ENCODE measurements around the gene TOGARAM1.

Gene TOGARAM1

GRCh38 chr14:44982594-44982993, 20.6 kb downstream of the TOGARAM1 start:
- Histone ChIP-seq H3K36me3 (ENCODE audit: insufficient read depth, low read length) (no peaks in the 10 kb centered on the region), H3K79me2 (ENCODE audit: control insufficient read depth, insufficient read depth, low read length, unreplicated experiment) (peaks cover 32% of the 10 kb centered on the region), H3K4me3 (ENCODE audit: low read depth, low read length) (no peak overlapping the region), H3K27me3 (ENCODE audit: insufficient read depth, low read length) (no peaks in the 10 kb centered on the region), H3K27ac (ENCODE audit: low read depth, low read length) (no peak overlapping the region), H3K4me1 (ENCODE audit: control insufficient read depth, insufficient read depth, low read length, unreplicated experiment) (no peaks in the 10 kb centered on the region), H2AFZ (ENCODE audit: low read length, unreplicated experiment) (no peak overlapping the region)

GRCh38 chr14:44988694-44989093, 26.7 kb downstream of the TOGARAM1 start:
- no peak overlapping the region for H2AFZ ChIP-seq (ENCODE audit: low read length, unreplicated experiment)
- peaks cover 9% of the 10 kb centered on the region for H3K79me2 ChIP-seq (ENCODE audit: control insufficient read depth, insufficient read depth, low read length, unreplicated experiment)
- no peaks in the 10 kb centered on the region for H3K4me1 ChIP-seq (ENCODE audit: control insufficient read depth, insufficient read depth, low read length, unreplicated experiment)
- no peak overlapping the region for H3K4me3 ChIP-seq (ENCODE audit: low read depth, low read length)
- H3K27me3 ChIP-seq (ENCODE audit: insufficient read depth, low read length), result no peaks in the 10 kb centered on the region
- no peaks in the 10 kb centered on the region for H3K36me3 ChIP-seq (ENCODE audit: insufficient read depth, low read length)
- H3K27ac ChIP-seq (ENCODE audit: low read depth, low read length), result no peak overlapping the region

GRCh38 chr14:44989497-44990440, 27.8 kb downstream of the TOGARAM1 start:
- Histone ChIP-seq H3K4me1 (ENCODE audit: control insufficient read depth, insufficient read depth, low read length, unreplicated experiment) (no peaks in the 10 kb centered on the region), H3K27ac (ENCODE audit: low read depth, low read length) (no peak overlapping the region), H2AFZ (ENCODE audit: low read length, unreplicated experiment) (no peak overlapping the region), H3K27me3 (ENCODE audit: insufficient read depth, low read length) (no peaks in the 10 kb centered on the region), H3K36me3 (ENCODE audit: insufficient read depth, low read length) (no peaks in the 10 kb centered on the region), H3K4me3 (ENCODE audit: low read depth, low read length) (no peak overlapping the region), H3K79me2 (ENCODE audit: control insufficient read depth, insufficient read depth, low read length, unreplicated experiment) (peaks cover 9% of the 10 kb centered on the region)

- no peaks in the 10 kb centered on the region for H3K36me3 ChIP-seq (ENCODE audit: insufficient read depth, low read length)
- H3K79me2 ChIP-seq (ENCODE audit: control insufficient read depth, insufficient read depth, low read length, unreplicated experiment), result peaks cover 3% of the 10 kb centered on the region
- no peak overlapping the region for H3K27ac ChIP-seq (ENCODE audit: low read depth, low read length)
- no peaks in the 10 kb centered on the region for H3K4me1 ChIP-seq (ENCODE audit: control insufficient read depth, insufficient read depth, low read length, unreplicated experiment)
- no peak overlapping the region for H3K4me3 ChIP-seq (ENCODE audit: low read depth, low read length)
- H2AFZ ChIP-seq (ENCODE audit: low read length, unreplicated experiment), result no peak overlapping the region
- H3K27me3 ChIP-seq (ENCODE audit: insufficient read depth, low read length), result no peaks in the 10 kb centered on the region
These were observed 28.5 kb downstream of the TOGARAM1 start for GRCh38 chr14:44990533-44990932.

DNA sequence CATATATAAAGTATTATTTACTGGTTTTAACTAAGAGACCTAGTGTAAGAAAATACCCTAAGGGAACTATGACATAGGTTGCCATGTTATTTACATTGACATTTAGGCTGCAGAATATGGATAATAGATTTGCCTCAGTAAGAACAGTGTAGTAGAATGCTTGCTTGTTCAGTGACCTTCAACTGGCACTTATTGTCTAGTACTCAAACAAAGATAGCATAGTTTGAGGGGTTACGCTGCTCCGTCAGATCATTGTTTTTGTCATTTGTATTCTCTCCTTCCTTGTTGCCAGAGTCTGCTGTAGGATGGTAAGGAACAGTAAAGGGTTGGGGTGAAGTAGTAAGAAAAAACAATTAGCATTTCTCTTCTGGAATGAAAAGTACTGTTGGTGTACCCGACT, 33.2 kb downstream of the TOGARAM1 start:
- H3K79me2 ChIP-seq (ENCODE audit: control insufficient read depth, insufficient read depth, low read length, unreplicated experiment), result no peaks in the 10 kb centered on the region
- H3K4me1 ChIP-seq (ENCODE audit: control insufficient read depth, insufficient read depth, low read length, unreplicated experiment), result no peaks in the 10 kb centered on the region
- no peak overlapping the region for H3K4me3 ChIP-seq (ENCODE audit: low read depth, low read length)
- peaks cover 13% of the 10 kb centered on the region for H3K36me3 ChIP-seq (ENCODE audit: insufficient read depth, low read length)
- no peaks in the 10 kb centered on the region for H3K27me3 ChIP-seq (ENCODE audit: insufficient read depth, low read length)
- H3K27ac ChIP-seq (ENCODE audit: low read depth, low read length), result no peak overlapping the region
- no peak overlapping the region for H2AFZ ChIP-seq (ENCODE audit: low read length, unreplicated experiment)

DNA sequence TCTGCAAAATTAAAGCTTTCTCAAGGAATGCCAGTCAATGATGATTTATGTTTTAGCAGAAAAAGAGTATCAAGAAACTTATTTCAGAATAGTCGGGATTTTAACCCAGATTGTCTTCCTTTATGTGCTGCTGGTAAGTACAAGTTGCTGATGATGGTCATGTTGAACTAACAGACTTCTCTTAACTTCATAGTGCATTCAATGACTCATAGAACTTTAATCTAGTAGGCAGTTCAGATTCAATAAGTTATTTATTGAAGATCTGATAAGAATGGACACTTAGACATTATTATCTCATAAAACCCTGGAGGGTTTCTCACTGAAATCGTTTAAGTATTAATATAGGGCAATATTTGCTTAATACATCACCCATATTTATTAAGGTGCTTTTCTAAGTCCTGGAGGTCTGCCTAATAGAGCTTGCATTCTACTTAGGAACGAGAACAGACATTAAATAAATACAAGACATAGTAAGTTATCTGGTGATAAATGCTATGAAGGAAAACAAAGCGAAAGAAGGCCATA, 33.8 kb downstream of the TOGARAM1 start:
- H3K4me3 ChIP-seq (ENCODE audit: low read depth, low read length), result no peak overlapping the region
- H3K27ac ChIP-seq (ENCODE audit: low read depth, low read length), result no peak overlapping the region
- H2AFZ ChIP-seq (ENCODE audit: low read length, unreplicated experiment), result no peak overlapping the region
- no peaks in the 10 kb centered on the region for H3K27me3 ChIP-seq (ENCODE audit: insufficient read depth, low read length)
- H3K36me3 ChIP-seq (ENCODE audit: insufficient read depth, low read length), result peaks cover 13% of the 10 kb centered on the region
- H3K79me2 ChIP-seq (ENCODE audit: control insufficient read depth, insufficient read depth, low read length, unreplicated experiment), result no peaks in the 10 kb centered on the region
- no peaks in the 10 kb centered on the region for H3K4me1 ChIP-seq (ENCODE audit: control insufficient read depth, insufficient read depth, low read length, unreplicated experiment)

DNA sequence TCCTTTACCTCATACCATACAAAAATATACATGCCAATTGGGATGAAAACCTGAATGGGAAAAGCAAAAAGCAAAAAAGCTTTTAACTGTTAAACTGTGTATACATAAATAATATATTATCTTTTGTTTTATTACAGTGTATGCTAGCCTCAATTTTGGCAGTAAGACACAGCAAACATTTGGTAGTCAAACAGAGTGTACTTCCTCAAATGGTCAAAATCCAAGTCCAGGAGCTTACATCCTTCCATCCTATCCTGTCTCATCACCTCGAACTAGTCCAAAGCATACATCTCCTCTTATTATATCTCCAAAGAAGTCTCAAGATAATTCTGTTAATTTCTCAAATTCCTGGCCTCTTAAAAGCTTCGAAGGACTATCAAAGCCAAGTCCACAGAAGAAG, 41.9 kb downstream of the TOGARAM1 start:
- Histone ChIP-seq H3K27ac (ENCODE audit: low read depth, low read length) (no peak overlapping the region), H3K79me2 (ENCODE audit: control insufficient read depth, insufficient read depth, low read length, unreplicated experiment) (no peaks in the 10 kb centered on the region), H3K4me1 (ENCODE audit: control insufficient read depth, insufficient read depth, low read length, unreplicated experiment) (no peaks in the 10 kb centered on the region)

DNA sequence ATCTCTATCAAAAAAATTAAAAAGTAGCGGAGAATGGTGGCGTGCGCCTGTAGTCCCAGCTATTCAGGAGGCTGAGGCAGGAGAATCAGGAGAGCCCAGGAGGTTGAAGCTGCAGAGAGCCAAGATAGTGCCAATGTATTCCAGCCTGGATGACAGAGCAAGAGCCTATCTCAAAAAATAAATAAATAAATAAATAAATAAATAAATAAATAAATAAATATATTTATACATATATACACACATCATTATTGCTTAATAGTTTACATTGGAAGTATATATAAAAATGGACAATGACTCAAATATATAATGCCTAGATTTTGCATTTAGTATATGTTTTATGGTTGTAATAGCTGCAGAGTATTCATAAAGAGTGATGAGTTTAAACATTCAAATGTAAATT, 53.1 kb downstream of the TOGARAM1 start:
- H3K4me1 ChIP-seq (ENCODE audit: control insufficient read depth, insufficient read depth, low read length, unreplicated experiment), result no peaks in the 10 kb centered on the region
- no peak overlapping the region for H2AFZ ChIP-seq (ENCODE audit: low read length, unreplicated experiment)
- H3K36me3 ChIP-seq (ENCODE audit: insufficient read depth, low read length), result peaks cover 5% of the 10 kb centered on the region; the same call in 1 of the 2 replicates
- no peaks in the 10 kb centered on the region for H3K27me3 ChIP-seq (ENCODE audit: insufficient read depth, low read length)
- H3K4me3 ChIP-seq (ENCODE audit: low read depth, low read length), result no peak overlapping the region
- H3K27ac ChIP-seq (ENCODE audit: low read depth, low read length), result no peak overlapping the region
- no peaks in the 10 kb centered on the region for H3K79me2 ChIP-seq (ENCODE audit: control insufficient read depth, insufficient read depth, low read length, unreplicated experiment)

More for the DNA sequence above, 41.9 kb downstream of the TOGARAM1 start:
- Histone ChIP-seq H2AFZ (ENCODE audit: low read length, unreplicated experiment) (no peak overlapping the region), H3K4me3 (ENCODE audit: low read depth, low read length) (no peak overlapping the region), H3K36me3 (ENCODE audit: insufficient read depth, low read length) (peaks cover 3% of the 10 kb centered on the region; the same call in 1 of the 2 replicates), H3K27me3 (ENCODE audit: insufficient read depth, low read length) (no peaks in the 10 kb centered on the region)

DNA sequence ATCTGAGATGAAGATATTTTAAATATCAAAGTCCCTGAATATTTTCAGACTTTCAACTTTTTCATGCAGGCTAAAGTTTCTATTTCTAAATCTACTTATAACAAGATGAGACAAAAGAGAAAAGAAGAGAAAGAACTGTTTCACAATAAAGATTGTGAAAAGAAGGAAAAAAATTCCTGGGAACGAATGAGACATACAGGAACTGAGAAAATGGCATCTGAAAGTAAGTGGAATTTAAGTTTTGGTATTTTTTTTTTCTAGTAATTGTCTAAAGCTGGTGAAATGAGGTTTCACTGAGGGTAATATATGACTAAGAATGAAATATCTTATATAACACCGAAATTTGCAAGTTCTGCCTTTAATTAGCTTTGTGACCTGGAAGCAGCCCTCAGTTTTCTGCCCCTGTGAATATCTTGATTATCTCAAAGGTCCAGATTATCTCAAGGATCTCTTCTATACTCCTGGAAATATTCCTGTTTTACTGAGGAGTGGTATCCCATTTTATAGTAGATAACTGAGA, 66.2 kb downstream of the TOGARAM1 start:
- Histone ChIP-seq H2AFZ (ENCODE audit: low read length, unreplicated experiment) (no peak overlapping the region), H3K4me3 (ENCODE audit: low read depth, low read length) (no peak overlapping the region), H3K4me1 (ENCODE audit: control insufficient read depth, insufficient read depth, low read length, unreplicated experiment) (no peaks in the 10 kb centered on the region), H3K79me2 (ENCODE audit: control insufficient read depth, insufficient read depth, low read length, unreplicated experiment) (no peaks in the 10 kb centered on the region), H3K36me3 (ENCODE audit: insufficient read depth, low read length) (peaks cover 13% of the 10 kb centered on the region; the same call in 1 of the 2 replicates), H3K27me3 (ENCODE audit: insufficient read depth, low read length) (no peaks in the 10 kb centered on the region), H3K27ac (ENCODE audit: low read depth, low read length) (no peak overlapping the region)

DNA sequence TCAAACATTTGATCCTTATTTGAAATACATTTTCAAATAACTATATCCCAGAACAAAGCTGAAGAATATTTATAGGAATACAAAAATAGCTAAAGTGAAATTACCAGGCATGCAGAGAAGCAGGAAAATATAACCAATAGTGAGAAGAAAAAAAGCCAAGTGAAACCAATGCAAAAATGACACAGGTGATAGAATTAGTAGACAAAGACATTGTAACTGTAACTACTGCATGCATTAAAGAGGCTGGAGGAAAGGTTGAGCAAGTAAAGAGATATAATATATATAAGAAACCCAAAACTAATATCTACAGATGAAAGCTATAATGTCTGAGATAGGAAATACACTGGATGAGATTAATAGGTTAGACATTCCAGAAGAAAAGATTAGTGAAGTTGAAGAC, 72.7 kb downstream of the TOGARAM1 start:
- Histone ChIP-seq H3K36me3 (ENCODE audit: insufficient read depth, low read length) (peaks cover 25% of the 10 kb centered on the region), H2AFZ (ENCODE audit: low read length, unreplicated experiment) (no peak overlapping the region), H3K27me3 (ENCODE audit: insufficient read depth, low read length) (no peaks in the 10 kb centered on the region), H3K27ac (ENCODE audit: low read depth, low read length) (no peak overlapping the region), H3K79me2 (ENCODE audit: control insufficient read depth, insufficient read depth, low read length, unreplicated experiment) (no peaks in the 10 kb centered on the region), H3K4me1 (ENCODE audit: control insufficient read depth, insufficient read depth, low read length, unreplicated experiment) (no peaks in the 10 kb centered on the region), H3K4me3 (ENCODE audit: low read depth, low read length) (no peak overlapping the region)

GRCh38 chr14:45038256-45038655, 76.3 kb downstream of the TOGARAM1 start:
- peaks cover 19% of the 10 kb centered on the region for H3K36me3 ChIP-seq (ENCODE audit: insufficient read depth, low read length)
- H3K27me3 ChIP-seq (ENCODE audit: insufficient read depth, low read length), result no peaks in the 10 kb centered on the region
- no peaks in the 10 kb centered on the region for H3K4me1 ChIP-seq (ENCODE audit: control insufficient read depth, insufficient read depth, low read length, unreplicated experiment)
- no peak overlapping the region for H2AFZ ChIP-seq (ENCODE audit: low read length, unreplicated experiment)
- no peak overlapping the region for H3K4me3 ChIP-seq (ENCODE audit: low read depth, low read length)
- no peaks in the 10 kb centered on the region for H3K79me2 ChIP-seq (ENCODE audit: control insufficient read depth, insufficient read depth, low read length, unreplicated experiment)
- H3K27ac ChIP-seq (ENCODE audit: low read depth, low read length), result no peak overlapping the region

Data from ACC112 (cell line).